Measurements from ENCODE around the gene CACNA1I. TPM values are rescaled to one million over a fixed set of nuclear protein-coding genes. Genes with fewer than 3 reads are reported as not detected.

Gene CACNA1I
- total RNA-seq, 2 experiments from 2014 or later = 29.2 to 30.1 TPM

DNA sequence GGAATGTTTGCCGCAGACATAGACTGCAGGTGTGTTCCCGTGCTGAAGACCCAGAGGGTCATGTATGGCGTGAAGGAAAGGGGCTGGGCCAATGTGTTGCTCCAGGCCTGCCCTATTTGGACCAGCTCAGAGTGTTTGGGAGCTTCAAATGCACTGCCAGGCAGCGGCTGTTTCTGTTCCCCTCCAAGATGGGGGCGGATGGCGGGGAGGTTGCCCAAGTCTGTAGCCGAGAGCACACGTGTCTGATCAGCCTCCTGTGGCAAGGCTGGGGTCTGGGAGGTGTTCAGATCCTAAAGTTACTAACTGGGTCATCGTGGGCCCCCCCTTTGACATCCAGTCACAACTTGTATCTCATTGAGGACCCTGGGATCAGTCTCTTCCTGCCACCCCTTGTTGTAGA, 45.5 kb downstream of the CACNA1I start:
- H3K27ac Mint-ChIP-seq = no peak overlapping the region
- Histone ChIP-seq H3K4me1 (ENCODE audit: insufficient read depth, low read length) (peaks cover 35% of the 10 kb centered on the region), H3K36me3 (ENCODE audit: insufficient read depth, low read length) (no peaks in the 10 kb centered on the region), H3K9me3 (ENCODE audit: control insufficient read depth in 1 of 2, insufficient read depth in 1 of 2, low read length in 2 of 2) (peaks cover 3 to 4% of the 10 kb centered on the region in 2 experiments), H3K27me3 (ENCODE audit: control insufficient read depth in 1 of 2, insufficient read depth in 2 of 2, low read length in 2 of 2) (no peaks in the 10 kb centered on the region), H3K27ac (ENCODE audit: low read depth in 1 of 2, low read length in 2 of 2) (no peak overlapping the region), H3K4me3 (ENCODE audit: low read length) (no peak overlapping the region)
- POLR2A ChIA-PET = interaction anchor here (1.2 kb wide), 1 partner anchor 14 kb away, joined by 4 read pairs; no protein-coding TSS in a partner anchor
- DNase-seq (no peak), ATAC-seq (ENCODE audit: poor library complexity) (no peak)
- peaks cover 5% of the 10 kb centered on the region for H3K27me3 Mint-ChIP-seq
- CTCF ChIA-PET = no interaction called here
- intact Hi-C loops (cut with DNase I, micrococcal nuclease) = loop anchor here in 1 of 2 experiments (5.0 kb wide), 1 partner anchor 336 kb away; no protein-coding TSS in a partner anchor
- no peak overlapping the region for H3K4me3 Mint-ChIP-seq
- no peaks in the 10 kb centered on the region for H3K36me3 Mint-ChIP-seq (ENCODE audit: low read depth)
- peaks cover 2% of the 10 kb centered on the region for H3K9me3 Mint-ChIP-seq
- TF ChIP-seq, protein P1, sequence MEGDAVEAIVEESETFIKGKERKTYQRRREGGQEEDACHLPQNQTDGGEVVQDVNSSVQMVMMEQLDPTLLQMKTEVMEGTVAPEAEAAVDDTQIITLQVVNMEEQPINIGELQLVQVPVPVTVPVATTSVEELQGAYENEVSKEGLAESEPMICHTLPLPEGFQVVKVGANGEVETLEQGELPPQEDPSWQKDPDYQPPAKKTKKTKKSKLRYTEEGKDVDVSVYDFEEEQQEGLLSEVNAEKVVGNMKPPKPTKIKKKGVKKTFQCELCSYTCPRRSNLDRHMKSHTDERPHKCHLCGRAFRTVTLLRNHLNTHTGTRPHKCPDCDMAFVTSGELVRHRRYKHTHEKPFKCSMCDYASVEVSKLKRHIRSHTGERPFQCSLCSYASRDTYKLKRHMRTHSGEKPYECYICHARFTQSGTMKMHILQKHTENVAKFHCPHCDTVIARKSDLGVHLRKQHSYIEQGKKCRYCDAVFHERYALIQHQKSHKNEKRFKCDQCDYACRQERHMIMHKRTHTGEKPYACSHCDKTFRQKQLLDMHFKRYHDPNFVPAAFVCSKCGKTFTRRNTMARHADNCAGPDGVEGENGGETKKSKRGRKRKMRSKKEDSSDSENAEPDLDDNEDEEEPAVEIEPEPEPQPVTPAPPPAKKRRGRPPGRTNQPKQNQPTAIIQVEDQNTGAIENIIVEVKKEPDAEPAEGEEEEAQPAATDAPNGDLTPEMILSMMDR (IDR thresholded peaks at IDR 0.05) = no peak
- H3K4me1 Mint-ChIP-seq (ENCODE audit: low read depth) = peaks cover 50% of the 10 kb centered on the region

- intact Hi-C loops (cut with DNase I, micrococcal nuclease) = loop anchor here in 1 of 2 experiments (5.0 kb wide), 1 partner anchor 336 kb away; no protein-coding TSS in a partner anchor
- TF ChIP-seq, protein P1 (IDR thresholded peaks at IDR 0.05) = no peak
- ChIA-PET POLR2A (no interaction called here), CTCF (no interaction called here)
- Histone ChIP-seq H3K4me3 (ENCODE audit: low read length) (no peak overlapping the region), H3K36me3 (ENCODE audit: insufficient read depth, low read length) (no peaks in the 10 kb centered on the region), H3K4me1 (ENCODE audit: insufficient read depth, low read length) (peaks cover 35% of the 10 kb centered on the region), H3K9me3 (ENCODE audit: control insufficient read depth in 1 of 2, insufficient read depth in 1 of 2, low read length in 2 of 2) (peaks cover 3 to 4% of the 10 kb centered on the region in 2 experiments), H3K27me3 (ENCODE audit: control insufficient read depth in 1 of 2, insufficient read depth in 2 of 2, low read length in 2 of 2) (no peaks in the 10 kb centered on the region), H3K27ac (ENCODE audit: low read depth in 1 of 2, low read length in 2 of 2) (no peak overlapping the region)
- H3K9me3 Mint-ChIP-seq = peaks cover 2% of the 10 kb centered on the region
- no peak overlapping the region for H3K27ac Mint-ChIP-seq
- peaks cover 50% of the 10 kb centered on the region for H3K4me1 Mint-ChIP-seq (ENCODE audit: low read depth)
- DNase-seq (no peak), ATAC-seq (ENCODE audit: poor library complexity) (no peak)
- peaks cover 5% of the 10 kb centered on the region for H3K27me3 Mint-ChIP-seq
- no peaks in the 10 kb centered on the region for H3K36me3 Mint-ChIP-seq (ENCODE audit: low read depth)
- H3K4me3 Mint-ChIP-seq = no peak overlapping the region
Observed at GRCh38 chr22:39616781-39617180, 46.2 kb downstream of the CACNA1I start.

GRCh38 chr22:39617342-39617741, 46.8 kb downstream of the CACNA1I start:
- H3K9me3 Mint-ChIP-seq = peaks cover 2% of the 10 kb centered on the region
- intact Hi-C loops (cut with DNase I, micrococcal nuclease) = loop anchor here in 1 of 2 experiments (5.0 kb wide), 1 partner anchor 335 kb away; no protein-coding TSS in a partner anchor
- Histone ChIP-seq H3K36me3 (ENCODE audit: insufficient read depth, low read length) (no peaks in the 10 kb centered on the region), H3K27ac (ENCODE audit: low read depth in 1 of 2, low read length in 2 of 2) (no peak overlapping the region), H3K9me3 (ENCODE audit: control insufficient read depth in 1 of 2, insufficient read depth in 1 of 2, low read length in 2 of 2) (peaks cover 0 to 4% of the 10 kb centered on the region in 2 experiments), H3K4me1 (ENCODE audit: insufficient read depth, low read length) (peaks cover 35% of the 10 kb centered on the region), H3K27me3 (ENCODE audit: control insufficient read depth in 1 of 2, insufficient read depth in 2 of 2, low read length in 2 of 2) (no peaks in the 10 kb centered on the region), H3K4me3 (ENCODE audit: low read length) (no peak overlapping the region)
- H3K27me3 Mint-ChIP-seq = peaks cover 5% of the 10 kb centered on the region
- DNase-seq (peak in 1 of 14 experiments; percentile 18), ATAC-seq (ENCODE audit: poor library complexity) (no peak)
- POLR2A ChIA-PET = no interaction called here
- CTCF ChIA-PET = no interaction called here
- H3K36me3 Mint-ChIP-seq (ENCODE audit: low read depth) = no peaks in the 10 kb centered on the region
- no peak overlapping the region for H3K4me3 Mint-ChIP-seq
- TF ChIP-seq, protein P1 (IDR thresholded peaks at IDR 0.05) = no peak
- H3K4me1 Mint-ChIP-seq (ENCODE audit: low read depth) = peaks cover 49% of the 10 kb centered on the region
- no peak overlapping the region for H3K27ac Mint-ChIP-seq
